ENCODE data around the gene GFI1B. TPM values are rescaled to one million over a fixed set of nuclear protein-coding genes. Genes with fewer than 3 reads are reported as not detected.

GFI1B gene
- total and polyA plus RNA-seq, 10 donors: 0.14 to 4.0 (median 2.1) TPM

DNA sequence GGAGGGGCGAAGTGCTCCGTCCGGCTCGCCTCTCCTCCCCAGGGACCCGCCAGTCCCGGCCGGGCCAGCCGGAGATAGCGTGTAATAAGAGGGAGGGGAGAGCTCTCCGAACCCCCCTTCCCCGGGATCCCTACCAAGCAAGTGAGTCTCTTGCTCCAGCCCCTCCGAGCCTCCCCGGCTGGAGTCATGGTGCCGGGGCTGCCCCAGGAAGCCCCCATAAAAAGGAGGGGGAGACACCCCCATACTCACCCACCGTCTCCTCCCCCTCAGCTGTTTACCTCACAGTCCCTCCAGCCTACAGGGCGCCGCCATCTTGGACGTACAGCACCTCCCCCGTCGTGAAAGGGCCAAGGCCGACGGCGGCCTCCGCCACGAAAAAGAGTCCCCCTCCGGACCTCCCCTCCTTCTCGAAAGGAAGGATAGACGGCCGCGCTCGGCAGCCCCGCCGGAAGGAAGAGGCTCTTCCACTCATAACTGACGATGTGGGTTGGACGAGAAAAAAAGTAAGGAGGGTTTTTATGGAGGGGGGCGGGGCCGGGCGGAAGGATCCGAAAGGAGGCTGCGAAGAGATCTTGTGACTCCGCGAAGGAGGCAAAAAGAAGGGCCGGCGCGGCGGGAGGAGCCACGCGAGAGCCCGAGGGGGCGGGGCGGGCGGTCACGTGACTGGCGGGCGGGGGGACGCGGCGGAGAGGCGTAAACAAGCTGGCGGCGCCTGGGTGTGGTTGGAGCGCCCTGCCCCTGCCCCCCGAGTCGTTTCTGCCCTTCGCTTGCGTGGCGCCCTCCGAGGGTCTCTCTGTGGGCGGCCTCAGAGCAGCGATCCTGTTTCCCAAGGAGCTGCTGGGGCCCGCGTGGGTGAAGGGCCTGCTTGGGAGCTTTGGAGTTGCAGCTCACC lies 34.0 kb upstream of the GFI1B start, which contains the start of gene TSC1:
TSS of gene TSC1 (minus strand) at position 323 of the 892 bp plus-strand sequence. CDS start 15,744 bp downstream, outside the sequence.
- WGBS, 5 donors: 0 to 1% (median 0%) methylated on average over 48 to 72 of the region's 72 CpGs
- H3K9me3 ChIP-seq: no peaks in the 10 kb centered on the region
- peak in 2 of 3 donors; percentile 29 to 97 for TF ChIP-seq POLR2A (IDR thresholded peaks at IDR 0.05)
- peak; percentile 85 to 90 (median 87) for TF ChIP-seq POLR2AphosphoS5 (IDR thresholded peaks at IDR 0.05)
- TF ChIP-seq, protein P1, sequence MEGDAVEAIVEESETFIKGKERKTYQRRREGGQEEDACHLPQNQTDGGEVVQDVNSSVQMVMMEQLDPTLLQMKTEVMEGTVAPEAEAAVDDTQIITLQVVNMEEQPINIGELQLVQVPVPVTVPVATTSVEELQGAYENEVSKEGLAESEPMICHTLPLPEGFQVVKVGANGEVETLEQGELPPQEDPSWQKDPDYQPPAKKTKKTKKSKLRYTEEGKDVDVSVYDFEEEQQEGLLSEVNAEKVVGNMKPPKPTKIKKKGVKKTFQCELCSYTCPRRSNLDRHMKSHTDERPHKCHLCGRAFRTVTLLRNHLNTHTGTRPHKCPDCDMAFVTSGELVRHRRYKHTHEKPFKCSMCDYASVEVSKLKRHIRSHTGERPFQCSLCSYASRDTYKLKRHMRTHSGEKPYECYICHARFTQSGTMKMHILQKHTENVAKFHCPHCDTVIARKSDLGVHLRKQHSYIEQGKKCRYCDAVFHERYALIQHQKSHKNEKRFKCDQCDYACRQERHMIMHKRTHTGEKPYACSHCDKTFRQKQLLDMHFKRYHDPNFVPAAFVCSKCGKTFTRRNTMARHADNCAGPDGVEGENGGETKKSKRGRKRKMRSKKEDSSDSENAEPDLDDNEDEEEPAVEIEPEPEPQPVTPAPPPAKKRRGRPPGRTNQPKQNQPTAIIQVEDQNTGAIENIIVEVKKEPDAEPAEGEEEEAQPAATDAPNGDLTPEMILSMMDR (IDR thresholded peaks at IDR 0.05 in 8 of 11, conservative IDR thresholded peaks at IDR 0.05 in 3 of 11): peak in 4 of 11 experiments; percentile 11 to 33 (median 23)
- DNase-seq: peak; percentile 100
- H3K4me3 ChIP-seq: peak within 1 kb of the TSS; percentile 70 to 100 (median 98)
- H3K36me3 ChIP-seq: no peaks in the 10 kb centered on the region
- peak within 1 kb of the TSS; percentile 95 to 100 (median 98) for H3K27ac ChIP-seq
- no peaks in the 10 kb centered on the region for H3K27me3 ChIP-seq (replicated peaks in 1 of 7)
- H3K4me1 ChIP-seq: peaks cover 15 to 38% (median 32%) of the 10 kb centered on the region in 6 donors
- intact Hi-C loops (cut with DNase I; ENCODE audit: low total_unique reads): no loop called here

DNA sequence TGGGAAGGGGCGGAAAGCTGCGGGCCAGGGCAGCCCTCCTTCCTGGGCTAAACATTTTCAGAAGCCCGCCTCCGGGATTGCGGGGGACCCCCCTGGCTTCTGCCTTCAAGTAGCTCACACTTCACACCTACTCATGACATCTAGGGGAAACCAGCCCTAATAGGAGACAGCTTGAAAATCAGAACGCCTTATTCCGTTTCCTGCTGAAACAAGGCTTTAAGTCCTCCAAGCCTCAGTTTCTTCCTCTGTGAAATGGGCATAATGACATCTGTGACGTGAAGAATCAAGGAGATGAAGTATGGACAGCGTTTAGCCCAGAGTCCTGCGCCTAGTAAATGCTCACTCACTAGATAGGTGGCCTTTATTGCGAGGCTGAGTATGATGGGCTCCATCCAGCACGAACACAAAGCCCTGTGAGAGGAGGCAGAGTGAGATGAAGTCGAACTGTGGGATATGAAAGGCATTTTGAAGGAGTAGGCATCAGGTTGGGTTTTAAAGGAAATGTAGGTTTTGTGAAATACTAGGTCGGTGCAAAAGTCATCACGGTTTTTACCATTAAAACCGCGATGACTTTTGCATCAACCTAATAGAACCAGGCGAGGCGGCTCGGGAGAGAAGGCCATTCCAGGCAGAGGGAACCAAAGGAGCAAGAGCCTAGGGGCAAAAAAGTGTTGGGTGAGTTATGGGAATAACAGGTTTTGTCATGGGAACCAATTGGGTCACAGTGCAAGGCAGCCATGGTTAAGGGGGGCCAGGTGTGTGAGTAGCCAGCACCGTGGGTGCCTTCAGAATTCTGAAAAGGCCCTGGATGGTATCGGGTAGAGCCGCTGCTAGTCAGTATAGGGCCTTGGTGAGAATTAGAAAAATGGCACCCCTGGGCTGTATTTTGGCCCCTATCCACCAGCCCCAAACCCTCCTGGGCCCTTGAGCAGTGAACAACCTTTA lies 33.0 kb upstream of the GFI1B start:
- no peak for DNase-seq
- H3K9me3 ChIP-seq: no peaks in the 10 kb centered on the region
- intact Hi-C loops (cut with DNase I; ENCODE audit: low total_unique reads): no loop called here
- H3K27ac ChIP-seq: peak overlapping the region; percentile 95 to 100 (median 98)
- H3K4me1 ChIP-seq: peaks cover 15 to 38% (median 32%) of the 10 kb centered on the region in 6 donors
- no peaks in the 10 kb centered on the region for H3K36me3 ChIP-seq
- H3K27me3 ChIP-seq (replicated peaks in 1 of 7): no peaks in the 10 kb centered on the region
- H3K4me3 ChIP-seq: peak overlapping the region; percentile 70 to 100 (median 98)
- TF ChIP-seq, protein P1 (IDR thresholded peaks at IDR 0.05 in 8 of 11, conservative IDR thresholded peaks at IDR 0.05 in 3 of 11): no peak
- no peak for TF ChIP-seq POLR2A (IDR thresholded peaks at IDR 0.05)
- TF ChIP-seq POLR2AphosphoS5 (IDR thresholded peaks at IDR 0.05): no peak
- WGBS, 5 donors: 63 to 67% (median 65%) methylated on average over 23 of the region's 23 CpGs

DNA sequence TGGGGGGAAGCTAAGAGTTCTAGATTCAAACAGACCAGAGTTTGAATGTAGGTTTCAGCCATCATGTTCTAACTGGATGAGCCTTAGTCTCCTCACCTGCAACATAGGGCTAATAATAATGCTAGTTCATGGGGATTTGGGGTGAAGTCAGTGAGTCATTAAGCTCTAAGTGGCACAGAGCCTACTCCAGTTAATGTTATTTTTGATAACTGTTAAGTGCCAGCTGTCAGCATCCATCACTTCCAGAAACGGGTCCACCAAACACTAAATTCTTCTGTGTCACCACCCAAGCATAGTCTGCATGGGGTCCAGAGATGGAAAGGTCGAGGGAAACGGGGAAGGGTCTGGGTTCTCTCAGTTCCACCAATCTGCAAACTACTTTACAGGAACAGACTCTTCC lies 32.3 kb upstream of the GFI1B start:
- Histone ChIP-seq H3K36me3 (no peaks in the 10 kb centered on the region), H3K27ac (no peak overlapping the region)

More for the DNA sequence above, 32.3 kb upstream of the GFI1B start:
- DNase-seq: no peak
- peaks cover 15 to 38% (median 32%) of the 10 kb centered on the region in 6 donors for H3K4me1 ChIP-seq
- no peaks in the 10 kb centered on the region for H3K27me3 ChIP-seq (replicated peaks in 1 of 7)
- TF ChIP-seq, protein P1 (IDR thresholded peaks at IDR 0.05 in 8 of 11, conservative IDR thresholded peaks at IDR 0.05 in 3 of 11): no peak
- TF ChIP-seq POLR2AphosphoS5 (IDR thresholded peaks at IDR 0.05): no peak
- no peak for TF ChIP-seq POLR2A (IDR thresholded peaks at IDR 0.05)
- WGBS, 5 donors: 48 to 69% (median 64%) methylated on average over 3 of the region's 3 CpGs
- H3K4me3 ChIP-seq: no peak overlapping the region
- H3K9me3 ChIP-seq: no peaks in the 10 kb centered on the region
- intact Hi-C loops (cut with DNase I; ENCODE audit: low total_unique reads): no loop called here
